ENCODE measurements around the gene SYNPO2. TPM values are rescaled to one million over a fixed set of nuclear protein-coding genes. Genes with fewer than 3 reads are reported as not detected.
"Not testable (repeated sequence)": the region's sequence is repeated elsewhere in the genome, so short reads cannot be mapped to it uniquely, and the experiment has no call there.

SYNPO2 gene
- total RNA-seq, 1 donor from 2014 or later, result 0.09 TPM

DNA sequence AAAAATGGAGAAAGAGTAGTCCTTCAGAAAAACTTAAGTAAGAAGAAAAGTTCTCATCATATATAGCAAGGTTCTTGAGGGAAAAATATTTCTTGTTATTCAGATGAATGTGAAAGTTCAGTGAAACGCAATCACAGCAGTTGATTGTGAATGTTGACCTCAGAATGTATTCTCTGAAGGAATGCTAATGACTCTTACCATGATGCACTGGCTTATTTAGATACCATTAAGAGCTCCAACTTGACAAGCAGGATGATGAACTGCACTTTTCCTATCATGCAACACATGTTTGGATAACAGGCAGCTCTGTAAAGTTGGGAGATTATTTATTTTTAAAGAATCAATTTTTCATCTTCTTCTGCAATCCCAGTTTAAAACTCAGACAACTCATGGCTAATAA, 131.5 kb downstream of the SYNPO2 start:
- H4K20me1 ChIP-seq (ENCODE audit: low read depth), result no peaks in the 10 kb centered on the region
- no peak overlapping the region for H3K27ac ChIP-seq
- H3K4me1 Mint-ChIP-seq, result no peaks in the 10 kb centered on the region
- no peaks in the 10 kb centered on the region for H3K27me3 ChIP-seq
- no peaks in the 10 kb centered on the region for H3K36me3 ChIP-seq
- no peaks in the 10 kb centered on the region for H3K79me2 ChIP-seq (ENCODE audit: low read depth)
- no peak overlapping the region for H3K4me3 Mint-ChIP-seq
- no peak overlapping the region for H3K4me2 ChIP-seq
- no peaks in the 10 kb centered on the region for H3K27me3 Mint-ChIP-seq (ENCODE audit: insufficient read depth, low read depth)
- no peak for TF ChIP-seq EZH2 (IDR thresholded peaks at IDR 0.05)
- TF ChIP-seq EZH2phosphoT487 (IDR thresholded peaks at IDR 0.05), result no peak
- TF ChIP-seq, protein P1, sequence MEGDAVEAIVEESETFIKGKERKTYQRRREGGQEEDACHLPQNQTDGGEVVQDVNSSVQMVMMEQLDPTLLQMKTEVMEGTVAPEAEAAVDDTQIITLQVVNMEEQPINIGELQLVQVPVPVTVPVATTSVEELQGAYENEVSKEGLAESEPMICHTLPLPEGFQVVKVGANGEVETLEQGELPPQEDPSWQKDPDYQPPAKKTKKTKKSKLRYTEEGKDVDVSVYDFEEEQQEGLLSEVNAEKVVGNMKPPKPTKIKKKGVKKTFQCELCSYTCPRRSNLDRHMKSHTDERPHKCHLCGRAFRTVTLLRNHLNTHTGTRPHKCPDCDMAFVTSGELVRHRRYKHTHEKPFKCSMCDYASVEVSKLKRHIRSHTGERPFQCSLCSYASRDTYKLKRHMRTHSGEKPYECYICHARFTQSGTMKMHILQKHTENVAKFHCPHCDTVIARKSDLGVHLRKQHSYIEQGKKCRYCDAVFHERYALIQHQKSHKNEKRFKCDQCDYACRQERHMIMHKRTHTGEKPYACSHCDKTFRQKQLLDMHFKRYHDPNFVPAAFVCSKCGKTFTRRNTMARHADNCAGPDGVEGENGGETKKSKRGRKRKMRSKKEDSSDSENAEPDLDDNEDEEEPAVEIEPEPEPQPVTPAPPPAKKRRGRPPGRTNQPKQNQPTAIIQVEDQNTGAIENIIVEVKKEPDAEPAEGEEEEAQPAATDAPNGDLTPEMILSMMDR (IDR thresholded peaks at IDR 0.05), result no peak
- no peaks in the 10 kb centered on the region for H3K9me3 Mint-ChIP-seq
- no peak overlapping the region for H3K27ac Mint-ChIP-seq
- no peak overlapping the region for H2AFZ ChIP-seq (replicated peaks)
- no peak overlapping the region for H3K4me3 ChIP-seq
- H3K9ac ChIP-seq, result no peak overlapping the region
- no peaks in the 10 kb centered on the region for H3F3A ChIP-seq (ENCODE audit: low read depth)
- no peaks in the 10 kb centered on the region for H3K36me3 Mint-ChIP-seq
- no peaks in the 10 kb centered on the region for H3K9me3 ChIP-seq (ENCODE audit: low read depth)
- H3K4me1 ChIP-seq, result no peaks in the 10 kb centered on the region
- no peak for DNase-seq (ENCODE audit: low spot score)

DNA sequence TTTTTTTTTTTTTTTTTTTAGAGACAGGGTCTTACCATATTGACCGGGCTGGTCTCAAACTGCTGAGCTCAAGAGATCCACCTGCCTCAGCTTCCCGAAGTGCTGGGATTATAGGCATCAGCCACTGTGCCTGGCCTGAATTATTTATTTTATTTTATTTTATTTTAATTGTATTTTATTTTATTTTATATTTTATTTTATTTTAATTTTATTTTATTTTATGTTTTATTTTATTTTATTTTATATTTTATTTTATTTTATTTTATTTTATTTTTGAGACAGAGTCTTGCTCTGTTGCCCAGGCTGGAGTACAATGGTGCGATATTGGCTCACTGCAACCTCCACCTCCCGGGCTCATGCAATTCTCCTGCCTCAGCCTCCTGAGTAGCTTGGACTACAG, 133.9 kb downstream of the SYNPO2 start:
- not testable (repeated sequence) for H3K36me3 ChIP-seq; H3K36me3 Mint-ChIP-seq; H3K4me2 ChIP-seq; H3K27ac ChIP-seq; H3K9ac ChIP-seq; H3K4me1 Mint-ChIP-seq; H4K20me1 ChIP-seq (ENCODE audit: low read depth); H3K4me3 Mint-ChIP-seq; DNase-seq (ENCODE audit: low spot score); H3K27me3 Mint-ChIP-seq (ENCODE audit: insufficient read depth, low read depth); H3K27me3 ChIP-seq; H2AFZ ChIP-seq (replicated peaks); H3K79me2 ChIP-seq (ENCODE audit: low read depth); H3K9me3 ChIP-seq (ENCODE audit: low read depth); H3K27ac Mint-ChIP-seq; H3K4me1 ChIP-seq; H3K9me3 Mint-ChIP-seq; H3K4me3 ChIP-seq; H3F3A ChIP-seq (ENCODE audit: low read depth)

- no peaks in the 10 kb centered on the region for H3K27me3 Mint-ChIP-seq (ENCODE audit: insufficient read depth, low read depth)
- Histone ChIP-seq H3K79me2 (ENCODE audit: low read depth) (no peaks in the 10 kb centered on the region), H3K27ac (no peak overlapping the region), H3K4me1 (no peaks in the 10 kb centered on the region), H4K20me1 (ENCODE audit: low read depth) (no peaks in the 10 kb centered on the region), H3K9ac (no peak overlapping the region), H3K36me3 (no peaks in the 10 kb centered on the region), H2AFZ (replicated peaks) (no peak overlapping the region), H3K9me3 (ENCODE audit: low read depth) (no peaks in the 10 kb centered on the region), H3K27me3 (no peaks in the 10 kb centered on the region), H3F3A (ENCODE audit: low read depth) (no peaks in the 10 kb centered on the region), H3K4me3 (no peak overlapping the region), H3K4me2 (no peak overlapping the region)
- TF ChIP-seq, protein P1 (IDR thresholded peaks at IDR 0.05), result no peak
- TF ChIP-seq EZH2phosphoT487 (IDR thresholded peaks at IDR 0.05), result no peak
- no peak for TF ChIP-seq EZH2 (IDR thresholded peaks at IDR 0.05)
- H3K9me3 Mint-ChIP-seq, result no peaks in the 10 kb centered on the region
- H3K36me3 Mint-ChIP-seq, result no peaks in the 10 kb centered on the region
- no peak overlapping the region for H3K4me3 Mint-ChIP-seq
- no peak for DNase-seq (ENCODE audit: low spot score)
- H3K4me1 Mint-ChIP-seq, result no peaks in the 10 kb centered on the region
- H3K27ac Mint-ChIP-seq, result no peak overlapping the region
Measured at GRCh38 chr4:119024102-119024501, 135.4 kb downstream of the SYNPO2 start.

- no peak overlapping the region for H3K4me2 ChIP-seq
- no peaks in the 10 kb centered on the region for H3K79me2 ChIP-seq (ENCODE audit: low read depth)
- no peaks in the 10 kb centered on the region for H3K4me1 ChIP-seq
- DNase-seq (ENCODE audit: low spot score), result no peak
- no peak overlapping the region for H2AFZ ChIP-seq (replicated peaks)
- no peaks in the 10 kb centered on the region for H3K36me3 ChIP-seq
- H3K4me3 ChIP-seq, result no peak overlapping the region
- no peaks in the 10 kb centered on the region for H3K4me1 Mint-ChIP-seq
- no peak overlapping the region for H3K4me3 Mint-ChIP-seq
- no peaks in the 10 kb centered on the region for H3K9me3 Mint-ChIP-seq
- H3K27ac Mint-ChIP-seq, result no peak overlapping the region
- H3K27me3 Mint-ChIP-seq (ENCODE audit: insufficient read depth, low read depth), result no peaks in the 10 kb centered on the region
- no peak overlapping the region for H3K9ac ChIP-seq
- H3K27ac ChIP-seq, result no peak overlapping the region
- TF ChIP-seq, protein P1 (IDR thresholded peaks at IDR 0.05), result no peak
- TF ChIP-seq EZH2phosphoT487 (IDR thresholded peaks at IDR 0.05) (no peak), EZH2 (IDR thresholded peaks at IDR 0.05) (no peak)
- no peaks in the 10 kb centered on the region for H4K20me1 ChIP-seq (ENCODE audit: low read depth)
- no peaks in the 10 kb centered on the region for H3F3A ChIP-seq (ENCODE audit: low read depth)
- H3K9me3 ChIP-seq (ENCODE audit: low read depth), result no peaks in the 10 kb centered on the region
- H3K36me3 Mint-ChIP-seq, result no peaks in the 10 kb centered on the region
- no peaks in the 10 kb centered on the region for H3K27me3 ChIP-seq
Measured at GRCh38 chr4:119025420-119025819, 136.8 kb downstream of the SYNPO2 start.
